IPS-15b (cell line): Measurements from ENCODE around the gene IL31RA.

Experiments
- H3K27me3 ChIP-seq: one replicate; pipeline ENCODE4 v1.6.1; 2013; ENCODE audit warnings: low read length; ENCODE audit not compliant: control insufficient read depth, insufficient read depth
- H3K36me3 ChIP-seq: one replicate; pipeline ENCODE4 v1.6.1; 2013; ENCODE audit warnings: low read length; ENCODE audit not compliant: control insufficient read depth, insufficient read depth
- H3K4me1 ChIP-seq: one replicate; pipeline ENCODE4 v1.6.1; 2013; ENCODE audit warnings: mild to moderate bottlenecking, low read length; ENCODE audit not compliant: control insufficient read depth, insufficient read depth
- H3K4me3 ChIP-seq: one replicate; pipeline ENCODE4 v1.5.1; 2013; ENCODE audit warnings: low read depth, low read length
- H3K9ac ChIP-seq: one replicate; pipeline ENCODE4 v1.6.1; 2013; ENCODE audit warnings: low read depth, mild to moderate bottlenecking, low read length
- H3K9me3 ChIP-seq: one replicate; pipeline ENCODE4 v1.6.1; 2013; ENCODE audit warnings: mild to moderate bottlenecking, low read length; ENCODE audit not compliant: control insufficient read depth, insufficient read depth

IL31RA gene

DNA sequence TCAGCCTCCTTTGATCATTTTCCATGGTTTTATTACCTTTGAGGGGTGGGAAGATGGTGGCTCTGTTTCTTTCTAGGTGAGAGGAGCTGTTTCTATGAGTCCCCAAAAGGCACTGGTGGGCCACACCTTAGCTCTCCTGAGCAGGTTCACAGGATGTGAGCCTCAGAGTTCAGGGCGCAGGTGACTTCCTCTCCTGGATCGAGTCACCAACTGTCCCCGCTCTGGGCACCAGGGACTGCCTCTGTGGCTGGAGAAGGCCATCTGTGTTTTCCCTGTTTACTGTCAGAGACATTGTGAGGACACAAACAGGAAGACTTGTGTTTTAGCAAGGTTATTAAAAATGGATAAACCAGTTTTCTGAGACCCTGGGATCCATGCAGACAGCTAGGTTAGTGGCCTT, 68.5 kb downstream of the IL31RA start:
- Histone ChIP-seq H3K4me1 (no peaks in the 10 kb centered on the region), H3K36me3 (no peaks in the 10 kb centered on the region), H3K9me3 (no peaks in the 10 kb centered on the region), H3K4me3 (no peak overlapping the region), H3K27me3 (no peaks in the 10 kb centered on the region), H3K9ac (no peak overlapping the region)

- H3K9ac ChIP-seq, result no peak overlapping the region
- no peaks in the 10 kb centered on the region for H3K27me3 ChIP-seq
- no peaks in the 10 kb centered on the region for H3K4me1 ChIP-seq
- no peak overlapping the region for H3K4me3 ChIP-seq
- no peaks in the 10 kb centered on the region for H3K9me3 ChIP-seq
- no peaks in the 10 kb centered on the region for H3K36me3 ChIP-seq
These were observed 69.6 kb downstream of the IL31RA start for GRCh38 chr5:55920784-55921183.

GRCh38 chr5:55921617-55922016, 70.5 kb downstream of the IL31RA start:
- no peaks in the 10 kb centered on the region for H3K27me3 ChIP-seq
- no peak overlapping the region for H3K9ac ChIP-seq
- no peaks in the 10 kb centered on the region for H3K36me3 ChIP-seq
- H3K9me3 ChIP-seq, result no peaks in the 10 kb centered on the region
- H3K4me3 ChIP-seq, result no peak overlapping the region
- no peaks in the 10 kb centered on the region for H3K4me1 ChIP-seq

GRCh38 chr5:55923177-55923771, 72.1 kb downstream of the IL31RA start:
- Histone ChIP-seq H3K4me3 (no peak overlapping the region), H3K9ac (no peak overlapping the region), H3K27me3 (no peaks in the 10 kb centered on the region), H3K9me3 (no peaks in the 10 kb centered on the region), H3K36me3 (no peaks in the 10 kb centered on the region), H3K4me1 (no peaks in the 10 kb centered on the region)

- H3K36me3 ChIP-seq, result no peaks in the 10 kb centered on the region
- no peak overlapping the region for H3K4me3 ChIP-seq
- H3K9me3 ChIP-seq, result no peaks in the 10 kb centered on the region
- H3K27me3 ChIP-seq, result no peaks in the 10 kb centered on the region
- H3K9ac ChIP-seq, result no peak overlapping the region
- H3K4me1 ChIP-seq, result no peaks in the 10 kb centered on the region
These were observed 72.8 kb downstream of the IL31RA start for GRCh38 chr5:55923865-55924500.

DNA sequence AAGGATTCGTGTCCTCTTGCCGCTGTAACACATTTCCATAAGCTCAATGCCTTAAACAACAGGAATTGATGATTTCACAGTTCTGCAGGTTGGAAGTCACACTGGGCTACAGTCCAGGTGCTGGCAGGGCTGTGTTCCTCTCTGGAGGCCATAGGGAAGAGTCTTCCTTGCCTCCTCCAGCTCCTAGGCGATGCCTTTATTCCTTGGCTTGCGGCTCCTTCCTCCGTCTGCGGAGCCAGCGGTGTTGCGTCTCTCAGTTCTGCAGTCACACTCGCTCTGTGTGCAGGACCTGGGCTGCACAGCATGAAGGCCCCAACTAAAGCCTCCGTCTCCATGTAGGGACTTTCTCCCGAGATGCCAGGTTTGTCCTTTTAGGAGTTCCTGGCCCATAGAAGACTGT, 73.6 kb downstream of the IL31RA start:
- no peak overlapping the region for H3K4me3 ChIP-seq
- H3K9me3 ChIP-seq, result no peaks in the 10 kb centered on the region
- no peak overlapping the region for H3K9ac ChIP-seq
- no peaks in the 10 kb centered on the region for H3K36me3 ChIP-seq
- H3K27me3 ChIP-seq, result no peaks in the 10 kb centered on the region
- H3K4me1 ChIP-seq, result no peaks in the 10 kb centered on the region

DNA sequence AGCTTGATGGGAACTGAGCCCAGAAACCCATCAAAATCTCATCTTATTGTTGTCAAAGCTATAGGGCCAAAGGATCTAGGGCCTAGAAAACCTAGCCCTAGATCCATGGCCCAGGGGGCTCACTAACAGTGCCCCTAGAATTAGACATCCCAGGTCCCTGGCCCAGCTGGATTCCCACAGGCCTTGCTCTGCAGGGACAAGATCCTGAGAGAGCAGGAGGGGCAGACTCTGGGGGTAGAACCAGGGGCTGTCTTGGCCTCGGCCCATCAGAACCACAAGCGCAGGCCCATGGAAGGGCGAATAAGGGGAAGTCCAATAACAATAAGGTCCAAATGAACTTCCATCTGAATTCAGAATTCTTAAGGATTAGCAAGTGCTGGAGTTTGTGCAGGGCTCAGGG, 74.0 kb downstream of the IL31RA start:
- H3K9me3 ChIP-seq, result no peaks in the 10 kb centered on the region
- H3K9ac ChIP-seq, result no peak overlapping the region
- H3K4me3 ChIP-seq, result no peak overlapping the region
- H3K27me3 ChIP-seq, result no peaks in the 10 kb centered on the region
- H3K36me3 ChIP-seq, result no peaks in the 10 kb centered on the region
- H3K4me1 ChIP-seq, result no peaks in the 10 kb centered on the region

DNA sequence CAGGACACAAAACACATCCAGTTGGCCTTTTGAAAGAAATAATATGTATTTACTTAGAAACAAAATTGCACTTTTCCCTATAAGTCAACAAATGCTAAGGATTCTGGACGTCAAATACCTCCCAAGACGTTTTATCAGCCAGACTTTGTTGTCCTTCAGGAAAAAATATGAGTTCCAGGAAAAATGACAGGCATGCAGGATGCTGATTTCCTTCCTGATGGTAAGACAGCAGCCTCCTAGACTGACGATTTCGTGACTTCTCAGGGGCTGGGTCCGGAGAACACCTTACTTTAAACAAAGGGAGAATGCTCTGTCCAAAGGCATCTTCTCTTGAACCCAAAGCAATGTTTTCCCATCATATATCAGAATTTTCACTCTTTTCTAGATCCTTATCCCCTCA, 74.6 kb downstream of the IL31RA start:
- Histone ChIP-seq H3K9ac (no peak overlapping the region), H3K36me3 (no peaks in the 10 kb centered on the region), H3K4me3 (no peak overlapping the region), H3K4me1 (no peaks in the 10 kb centered on the region), H3K9me3 (no peaks in the 10 kb centered on the region), H3K27me3 (no peaks in the 10 kb centered on the region)

DNA sequence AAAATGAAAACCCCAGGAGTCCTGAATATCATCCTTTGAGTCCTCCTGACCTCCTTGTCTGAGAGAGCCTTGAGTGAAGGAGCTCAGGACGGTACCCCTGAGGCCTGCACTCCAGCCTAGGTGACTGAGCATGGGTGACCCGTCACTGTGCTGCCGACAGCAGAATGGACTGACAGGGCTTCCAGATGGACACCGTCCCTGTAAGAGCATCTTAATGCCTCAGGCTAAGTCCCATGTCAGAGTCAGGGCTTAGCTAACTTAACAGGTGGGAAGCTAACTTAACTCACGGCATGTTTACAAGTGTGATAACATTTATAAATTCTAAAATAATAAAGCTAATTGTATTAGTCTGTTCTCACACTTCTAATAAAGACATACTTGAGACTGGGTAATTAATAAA, 75.3 kb downstream of the IL31RA start:
- H3K4me3 ChIP-seq, result no peak overlapping the region
- no peaks in the 10 kb centered on the region for H3K36me3 ChIP-seq
- no peaks in the 10 kb centered on the region for H3K4me1 ChIP-seq
- no peak overlapping the region for H3K9ac ChIP-seq
- no peaks in the 10 kb centered on the region for H3K27me3 ChIP-seq
- H3K9me3 ChIP-seq, result no peaks in the 10 kb centered on the region

DNA sequence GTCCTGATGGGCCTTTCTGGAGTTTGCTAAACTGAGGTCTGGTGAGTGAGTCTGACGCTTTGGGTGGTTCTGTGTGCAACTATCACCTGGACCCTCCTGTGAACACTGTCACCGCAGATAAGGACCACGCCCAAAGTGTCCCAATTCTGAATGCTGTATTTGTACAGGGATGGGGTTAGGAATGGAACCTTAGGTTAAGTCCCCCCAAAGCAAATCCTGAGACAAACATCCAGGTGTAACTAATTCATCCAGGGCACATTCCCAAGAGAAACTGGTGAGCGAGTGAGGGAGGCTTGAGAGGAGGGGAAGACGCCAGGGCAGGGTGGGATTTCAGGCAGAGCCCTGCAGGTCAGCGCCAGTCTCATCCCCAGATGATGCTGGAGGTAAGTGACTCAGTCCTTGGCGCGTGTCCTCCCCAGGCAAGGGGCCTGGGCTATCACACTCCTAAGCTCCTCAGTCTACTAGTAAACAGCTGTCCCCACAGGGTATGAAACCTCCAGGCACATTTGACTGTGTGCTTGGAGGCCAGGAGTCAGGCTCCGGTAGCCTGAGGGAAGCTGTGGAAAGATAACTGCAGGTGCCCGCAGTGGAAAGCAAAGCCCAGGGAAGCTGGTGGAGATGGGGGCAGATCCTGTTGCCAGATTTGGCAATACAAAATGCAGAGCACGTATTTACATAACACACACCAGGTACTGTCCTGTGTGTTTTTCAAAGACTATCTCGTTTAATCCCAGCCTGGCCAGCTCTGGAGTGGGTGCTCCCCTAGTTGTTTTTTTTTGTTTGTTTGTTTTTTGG, 76.9 kb downstream of the IL31RA start:
- Histone ChIP-seq H3K9ac (no peak overlapping the region), H3K4me3 (no peak overlapping the region), H3K4me1 (no peaks in the 10 kb centered on the region), H3K9me3 (no peaks in the 10 kb centered on the region), H3K27me3 (no peaks in the 10 kb centered on the region), H3K36me3 (no peaks in the 10 kb centered on the region)

GRCh38 chr5:55929020-55929799, 78.1 kb downstream of the IL31RA start:
- Histone ChIP-seq H3K9me3 (no peaks in the 10 kb centered on the region), H3K4me1 (no peaks in the 10 kb centered on the region), H3K9ac (no peak overlapping the region)

More at GRCh38 chr5:55929020-55929799, 78.1 kb downstream of the IL31RA start:
- Histone ChIP-seq H3K4me3 (no peak overlapping the region), H3K27me3 (no peaks in the 10 kb centered on the region), H3K36me3 (no peaks in the 10 kb centered on the region)
